Epithelial cell of umbilical artery (primary cell): ENCODE results near the gene OR2T2. TPM values are rescaled to one million over a fixed set of nuclear protein-coding genes. Genes with fewer than 3 reads are reported as not detected.

Source experiments
- total RNA-seq: library from RNA; depleted of rRNA; stranded (reverse); fragments of >200 nt; gene quantifications from 2 replicates; pipeline ENCODE4 v1.2.3, GENCODE V29; 2014

Gene OR2T2
- not detected in 2 replicates for total RNA-seq

GRCh38 chr1:248445399-248445798, at the start of gene OR2T2:
Gene OR2T2 (plus strand): TSS chr1:248445637. CDS start chr1:248452798, 7,161 bp downstream.

GRCh38 chr1:248402748-248403147, 42.7 kb upstream of the OR2T2 start, which contains the start of gene OR2T1:
Gene OR2T1 (plus strand): TSS chr1:248403048. CDS start chr1:248406148, 3,100 bp downstream.

GRCh38 chr1:248473051-248473450, 27.6 kb downstream of the OR2T2 start, which contains the start of gene OR2T3:
Gene OR2T3 (plus strand): TSS chr1:248473351. CDS start chr1:248473351, 0 bp downstream.

GRCh38 chr1:248488289-248488688, 42.9 kb downstream of the OR2T2 start, which contains the start of gene OR2T5:
Gene OR2T5 (plus strand): TSS chr1:248488589. CDS start chr1:248488589, 0 bp downstream.

Other genes starting within 250 kb of the OR2T2 start
- gene OR2M3, start 248.4 kb upstream of the OR2T2 start, total RNA-seq, result not detected in 2 replicates
- not detected in 2 replicates for gene OR2M4, start 214.2 kb upstream of the OR2T2 start, total RNA-seq
- not detected in 2 replicates for gene OR2T33, start 167.7 kb upstream of the OR2T2 start, total RNA-seq
- gene OR2T12, start 142.2 kb upstream of the OR2T2 start, total RNA-seq, result not detected in 2 replicates
- gene OR2M7, start 121.1 kb upstream of the OR2T2 start, total RNA-seq, result not detected in 2 replicates
- not detected in 2 replicates for gene OR14C36, start 96.9 kb upstream of the OR2T2 start, total RNA-seq
- not detected in 2 replicates for gene OR2T4, start 84.0 kb upstream of the OR2T2 start, total RNA-seq
- gene OR2T6, start 69.9 kb upstream of the OR2T2 start, total RNA-seq, result not detected in 2 replicates
- not detected in 2 replicates for gene OR2T1, start 42.6 kb upstream of the OR2T2 start, total RNA-seq
- gene OR2T3, start 27.7 kb downstream of the OR2T2 start, total RNA-seq, result not detected in 2 replicates
- not detected in 2 replicates for gene OR2T5, start 43.0 kb downstream of the OR2T2 start, total RNA-seq
- gene OR2G6, start 62.4 kb downstream of the OR2T2 start, total RNA-seq, result not detected in 2 replicates
- not detected in 2 replicates for gene OR2T29, start 117.1 kb downstream of the OR2T2 start, total RNA-seq
- gene OR2T34, start 129.1 kb downstream of the OR2T2 start, total RNA-seq, result not detected in 2 replicates
- not detected in 2 replicates for gene OR2T10, start 152.1 kb downstream of the OR2T2 start, total RNA-seq
- not detected in 2 replicates for gene OR2T11, start 189.5 kb downstream of the OR2T2 start, total RNA-seq
- gene OR2T35, start 199.6 kb downstream of the OR2T2 start, total RNA-seq, result not detected in 2 replicates
- gene OR2T27, start 209.9 kb downstream of the OR2T2 start, total RNA-seq, result not detected in 2 replicates